Islet of Langerhans (tissue), 1 donor: ENCODE data around the gene TFCP2.

Experiments used
- FAIRE-seq: peaks from one replicate; lab custom pipeline; 2011; peaks lifted over from hg19 to GRCh38; lab: Jason Lieb, UNC

Gene TFCP2

DNA sequence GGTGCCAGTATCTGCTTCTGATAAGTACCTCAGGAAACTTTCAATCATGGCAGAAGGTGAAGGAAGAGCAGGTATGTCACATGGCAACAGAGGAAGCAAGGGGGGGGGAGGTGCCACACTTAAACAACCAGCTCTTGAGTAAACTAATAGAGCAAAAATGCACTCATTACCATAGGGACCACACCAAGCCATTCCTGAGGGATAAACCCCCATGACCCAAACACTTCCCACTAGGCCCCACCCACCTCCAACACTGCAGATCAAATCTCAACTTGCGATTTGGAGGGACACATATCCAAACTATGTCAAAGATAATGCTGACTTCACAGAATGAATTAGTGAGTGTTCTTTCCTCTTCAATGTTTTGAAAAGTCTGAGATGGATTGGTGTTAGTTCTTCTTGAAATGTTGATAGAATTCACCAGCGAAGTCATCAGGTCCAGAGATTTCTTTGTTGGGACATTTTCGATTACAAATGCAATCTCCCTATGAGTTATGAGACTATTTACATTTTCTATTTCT is 16.6 kb downstream of the TFCP2 start:
- FAIRE-seq = no peak

DNA sequence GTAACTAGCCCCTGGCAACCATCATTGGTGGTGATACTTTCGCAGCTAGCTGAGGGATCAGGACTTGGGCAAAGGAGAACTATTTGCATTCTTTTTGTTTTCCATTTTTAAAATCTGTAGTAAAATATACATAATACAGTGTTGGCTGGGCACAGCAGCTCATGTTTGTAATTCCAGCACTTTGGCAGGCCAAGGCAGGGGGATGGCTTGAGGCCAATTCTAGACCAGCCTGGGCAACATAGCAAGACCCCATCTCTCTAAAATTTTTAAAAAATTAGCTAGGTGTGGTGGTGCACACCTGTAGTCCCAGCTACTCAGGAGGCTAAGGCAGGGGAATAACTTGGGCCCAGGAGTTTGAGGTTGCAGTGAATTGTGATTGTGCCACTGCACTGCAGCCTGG is 20.0 kb downstream of the TFCP2 start:
- FAIRE-seq = no peak

DNA sequence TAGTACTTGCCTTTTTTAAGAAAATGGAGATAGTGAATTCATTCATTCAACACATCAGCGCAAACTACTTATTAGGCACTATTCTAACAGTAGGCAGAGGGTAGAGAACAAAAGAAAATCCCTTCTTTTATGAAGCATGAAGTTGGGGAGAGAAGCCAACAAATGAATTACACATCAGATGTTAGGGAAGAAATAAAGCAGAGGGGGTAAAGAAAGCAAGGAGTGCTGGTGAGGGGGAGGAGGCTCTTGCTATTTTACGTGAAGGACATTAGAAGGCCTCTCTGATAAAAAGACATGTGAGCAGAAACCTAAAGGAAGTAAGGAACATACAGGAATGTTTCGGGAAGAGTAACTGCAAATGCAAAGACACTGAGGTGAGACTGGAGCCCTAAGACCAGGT is 22.2 kb downstream of the TFCP2 start:
- FAIRE-seq = no peak

DNA sequence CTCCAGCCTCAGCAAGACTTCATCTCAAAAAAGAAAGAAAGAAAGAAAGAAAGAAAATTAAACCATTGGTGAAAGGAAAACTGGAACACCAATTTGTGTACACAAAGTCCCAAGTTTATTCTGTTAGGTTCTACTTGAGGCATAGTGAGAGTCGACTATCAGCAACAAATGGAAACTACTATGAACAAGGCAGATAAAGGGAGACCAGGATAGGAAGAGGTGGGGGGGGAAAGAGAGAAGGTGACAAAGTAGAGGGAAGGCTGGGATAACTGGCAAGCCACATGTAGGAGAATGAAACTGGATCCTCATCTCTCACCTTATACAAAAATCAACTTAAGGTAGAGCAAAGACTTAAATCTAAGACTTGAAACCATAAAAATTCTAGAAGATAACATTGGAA is 25.6 kb downstream of the TFCP2 start:
- no peak for FAIRE-seq

DNA sequence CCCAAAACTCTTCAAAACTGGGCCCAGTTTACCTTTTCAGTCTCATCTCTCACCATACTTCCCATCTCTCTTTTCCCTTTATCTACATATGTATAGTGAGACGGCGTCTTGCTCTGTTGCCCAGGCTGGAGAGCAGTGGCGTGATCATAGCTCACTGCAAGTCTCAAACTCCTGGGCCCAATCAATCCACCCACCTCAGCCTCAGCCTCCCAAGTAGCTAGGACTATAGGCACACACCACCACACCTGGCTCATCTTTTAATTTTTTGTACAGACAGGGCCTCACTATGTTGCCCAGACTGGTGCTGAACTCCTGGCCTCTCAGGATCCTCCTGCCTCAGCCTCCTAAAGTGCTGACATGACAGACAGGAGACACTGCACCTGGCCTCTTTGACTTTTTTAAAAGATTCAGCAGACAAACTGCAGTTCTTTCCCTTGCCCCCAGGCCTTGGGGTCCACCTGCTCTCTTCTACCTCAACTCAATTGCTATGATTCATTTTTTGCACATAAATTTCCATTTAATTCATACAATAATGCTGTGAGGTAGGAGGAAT is 33.6 kb downstream of the TFCP2 start:
- no peak for FAIRE-seq

DNA sequence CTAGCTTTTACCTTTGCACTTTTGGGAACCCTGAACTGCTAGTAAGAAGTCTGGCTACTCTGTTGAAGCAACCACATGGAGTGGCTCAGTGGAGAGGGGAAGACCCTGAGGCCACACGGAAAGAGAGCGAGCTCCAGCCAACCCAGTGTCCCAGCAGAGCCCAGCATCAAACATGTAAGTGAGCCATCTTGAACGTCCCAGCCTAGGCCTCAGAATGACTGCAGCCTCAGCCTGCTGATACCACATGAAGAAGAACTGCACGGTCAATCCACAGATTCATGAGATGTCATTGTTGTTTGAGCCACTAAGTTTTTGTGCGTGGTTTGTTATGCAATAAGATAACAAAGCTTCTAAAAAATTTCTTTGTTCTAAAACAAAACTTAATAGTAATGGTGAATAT is 40.2 kb downstream of the TFCP2 start:
- no peak for FAIRE-seq

DNA sequence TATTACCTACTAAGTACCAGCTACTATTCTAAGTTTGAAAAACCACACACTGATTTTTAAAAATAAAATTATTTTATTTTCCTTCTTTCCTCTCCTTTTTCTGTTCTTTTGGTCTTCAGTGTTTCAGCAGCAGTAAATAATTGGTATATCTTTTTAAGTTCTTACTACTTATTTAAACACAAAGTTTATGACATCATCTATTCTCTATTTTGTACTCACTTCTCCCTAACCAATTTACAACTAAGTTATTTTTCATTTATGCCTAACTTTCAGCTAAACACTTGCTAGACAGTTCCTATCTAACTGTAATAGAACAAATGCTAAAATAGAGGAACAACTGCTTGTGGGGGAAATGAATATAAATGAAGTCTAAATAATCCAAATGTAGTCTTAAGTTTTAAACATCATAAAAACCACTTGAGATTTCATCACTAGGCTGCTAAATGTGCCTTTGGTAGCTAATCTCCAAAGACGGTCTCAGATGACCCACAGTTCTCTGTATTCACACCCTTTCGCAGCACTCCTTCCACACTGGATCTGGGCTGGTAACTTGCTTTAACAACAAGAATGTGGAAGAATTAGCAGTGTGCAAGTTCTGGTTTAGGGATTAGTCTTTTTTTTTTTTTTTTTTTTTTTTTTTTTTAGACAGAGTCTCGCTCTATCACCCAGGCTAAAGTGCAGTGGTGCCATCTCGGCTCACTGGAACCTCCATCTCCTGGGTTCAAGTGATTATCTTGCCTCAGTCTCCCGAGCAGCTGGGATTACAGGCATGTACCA is 41.0 kb downstream of the TFCP2 start:
- no peak for FAIRE-seq

DNA sequence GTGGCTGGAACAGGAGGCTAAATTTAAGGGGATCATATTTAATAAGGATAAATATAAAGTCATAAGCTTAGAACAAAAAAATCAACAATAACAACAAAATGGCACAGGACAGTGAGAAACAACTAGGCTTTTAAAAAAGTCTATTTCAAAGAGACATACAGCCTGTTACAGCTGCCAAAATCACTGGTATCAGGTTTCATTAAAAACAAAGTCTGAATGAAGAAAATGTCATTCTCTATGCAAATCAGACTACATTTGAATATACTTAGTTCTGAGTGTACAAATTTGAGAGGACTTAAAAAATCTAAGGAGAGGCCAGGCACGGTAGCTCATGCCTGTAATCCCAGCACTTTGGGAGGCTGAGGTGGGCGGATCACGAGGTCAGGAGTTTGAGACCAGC is 44.0 kb downstream of the TFCP2 start:
- FAIRE-seq = no peak

DNA sequence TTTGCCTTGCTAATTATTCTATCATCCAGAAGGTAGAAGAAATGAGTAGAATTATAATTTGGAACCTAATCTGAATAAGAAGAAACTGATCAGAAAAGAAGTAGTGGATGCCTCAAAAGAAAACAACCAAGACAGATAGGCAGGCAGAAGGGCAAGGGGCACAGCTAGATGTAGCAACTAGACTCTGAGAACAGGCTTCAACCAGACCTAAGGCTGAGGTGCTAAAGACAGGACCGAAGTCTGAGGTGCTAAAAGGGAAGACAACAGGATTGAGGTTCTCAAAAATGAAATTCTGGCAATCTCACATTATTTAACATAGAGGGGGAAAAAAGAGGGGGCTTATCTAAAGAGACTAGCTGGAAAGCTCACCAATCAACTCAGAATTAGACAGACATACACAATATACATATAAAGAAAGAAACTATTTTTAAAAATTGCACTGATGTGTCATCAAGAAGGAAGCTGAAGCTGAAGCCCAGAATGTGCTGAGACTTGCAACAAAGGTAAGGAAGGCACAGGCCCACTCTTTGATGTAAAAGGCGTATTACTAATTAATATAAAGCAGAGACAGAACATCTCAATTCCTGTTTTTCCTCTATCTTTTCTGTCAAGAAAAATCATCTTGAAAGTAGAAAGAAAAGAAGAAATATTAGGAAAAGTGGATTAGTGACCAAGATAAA is 45.7 kb downstream of the TFCP2 start:
- FAIRE-seq = no peak

DNA sequence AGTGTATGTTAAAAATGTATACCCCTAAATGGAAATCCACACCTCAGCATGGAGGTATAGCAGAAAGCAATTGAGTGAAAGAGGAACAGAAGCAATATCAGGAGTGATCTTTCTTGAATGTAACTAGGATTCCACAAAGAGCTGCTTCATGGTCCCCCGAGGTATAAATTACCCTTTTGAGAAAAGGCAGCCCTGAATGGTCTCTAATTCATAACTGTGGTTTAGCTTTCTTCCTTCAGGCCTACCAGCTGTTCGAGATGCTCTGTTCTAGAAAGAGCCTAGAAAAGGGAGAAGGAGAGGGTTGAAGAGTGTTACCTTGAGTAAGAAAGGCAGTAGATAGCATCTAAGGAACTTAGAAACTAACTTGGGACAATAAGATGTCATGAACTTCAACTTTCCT is 46.6 kb downstream of the TFCP2 start:
- FAIRE-seq = no peak

DNA sequence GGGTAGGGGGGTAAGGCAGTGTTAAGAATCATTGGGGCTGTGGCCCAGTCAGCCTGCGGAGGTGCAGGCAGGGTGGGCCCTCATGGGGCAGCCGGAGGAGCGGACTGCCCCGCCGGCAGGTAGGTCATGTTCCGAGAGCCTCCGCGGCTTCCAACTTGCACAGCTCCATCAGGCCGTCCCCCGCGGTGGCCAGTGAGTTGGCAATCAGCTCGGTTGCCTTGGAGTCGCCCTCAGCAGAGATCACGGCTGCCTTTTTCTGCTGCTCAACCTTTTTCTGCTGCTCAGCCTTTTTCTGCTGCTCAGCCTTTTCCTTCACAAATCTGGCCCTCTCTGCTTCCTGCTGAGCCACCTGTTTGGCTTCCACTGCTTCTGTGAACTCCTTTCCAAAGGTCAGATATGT is 48.4 kb downstream of the TFCP2 start:
- no peak for FAIRE-seq

DNA sequence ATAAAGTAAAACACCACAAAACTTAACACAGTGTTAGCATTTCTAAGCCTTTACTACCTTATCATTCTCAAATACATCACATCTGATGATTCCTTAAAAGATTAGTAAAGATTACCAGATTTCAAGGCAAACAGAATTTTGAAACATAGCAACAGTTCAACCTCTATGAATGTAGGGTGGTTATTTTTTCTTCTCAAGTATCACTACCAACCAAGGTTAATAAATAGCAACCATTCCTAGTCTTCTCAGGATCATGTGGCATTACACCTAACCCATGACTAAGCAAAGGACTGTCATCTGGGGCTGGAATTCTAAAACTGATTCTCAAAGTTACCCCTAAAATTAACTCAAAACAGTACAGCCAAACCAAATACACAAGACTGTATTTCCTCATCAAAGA is 50.1 kb downstream of the TFCP2 start:
- no peak for FAIRE-seq

DNA sequence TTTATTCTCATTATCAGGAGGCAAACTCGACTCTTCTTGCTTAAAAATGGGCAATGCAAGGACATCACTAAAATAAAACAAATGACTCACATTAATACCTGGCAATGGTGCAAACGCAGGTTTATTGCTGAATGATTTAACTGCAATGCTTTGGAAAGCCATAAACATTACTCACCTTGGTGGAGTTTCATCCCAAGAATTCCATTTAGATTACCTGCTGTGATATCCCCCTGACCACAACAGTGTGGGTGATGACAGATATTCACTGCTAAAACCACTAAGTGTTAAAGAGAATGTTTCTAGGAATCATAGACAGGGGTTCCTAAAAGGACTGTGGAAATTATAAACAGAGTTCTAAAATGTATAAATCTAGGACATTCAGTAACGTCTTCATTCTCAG is 54.2 kb downstream of the TFCP2 start:
- no peak for FAIRE-seq

DNA sequence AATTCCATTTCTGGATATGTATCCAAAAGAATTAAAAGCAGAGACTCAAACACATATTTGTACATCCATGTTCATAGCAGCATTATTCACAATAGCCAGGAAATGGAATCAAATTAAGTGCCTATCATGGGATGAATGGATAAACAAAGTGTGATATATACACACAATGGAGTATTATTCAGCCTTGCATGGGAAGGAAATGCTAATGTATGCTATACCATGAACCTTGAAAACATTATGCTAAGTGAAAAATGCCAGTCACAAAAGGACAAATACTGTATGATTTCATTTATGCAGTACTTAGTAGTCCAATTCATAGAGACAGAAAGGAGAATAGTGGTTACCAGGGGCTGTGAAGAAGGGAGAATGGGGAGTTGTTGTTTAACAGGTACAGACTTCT is 57.4 kb downstream of the TFCP2 start:
- FAIRE-seq = no peak

DNA sequence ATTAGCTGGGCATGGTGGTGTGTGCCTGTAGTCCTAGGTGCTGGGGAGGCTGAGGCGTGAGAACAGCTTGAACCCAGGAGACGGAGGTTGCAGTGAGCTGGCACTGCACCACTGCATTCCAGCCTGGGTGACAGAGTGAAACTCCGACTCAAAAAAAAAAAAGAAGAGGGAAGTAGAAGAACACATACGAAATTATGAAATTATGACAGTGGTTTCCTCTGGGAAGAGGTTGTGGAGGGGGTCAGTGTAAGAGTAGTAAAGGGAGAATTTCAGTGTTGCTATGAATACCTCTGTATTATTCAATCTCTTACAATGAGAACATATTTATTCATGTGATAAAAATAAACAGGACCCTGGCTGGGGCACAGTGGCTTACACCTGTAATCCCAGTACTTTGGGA is 64.8 kb downstream of the TFCP2 start:
- FAIRE-seq = no peak

DNA sequence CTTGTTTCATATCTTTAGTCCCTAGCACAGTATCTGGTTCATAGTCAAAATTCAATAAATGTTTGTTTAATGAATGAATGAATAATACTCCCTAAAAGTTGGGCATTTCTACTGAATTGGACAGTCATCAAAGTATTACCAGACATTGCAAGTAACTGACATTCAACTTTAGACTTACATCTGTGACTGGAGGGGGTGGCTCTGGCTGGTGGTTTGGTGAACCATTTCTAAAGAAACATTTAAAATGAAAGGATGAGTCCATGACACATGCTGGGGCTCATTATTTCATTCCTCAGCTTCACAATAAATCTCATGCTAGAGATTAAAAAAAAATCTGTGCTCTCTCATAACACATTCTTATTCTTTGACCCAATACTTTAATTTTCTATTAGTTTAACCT is 69.0 kb downstream of the TFCP2 start:
- no peak for FAIRE-seq

DNA sequence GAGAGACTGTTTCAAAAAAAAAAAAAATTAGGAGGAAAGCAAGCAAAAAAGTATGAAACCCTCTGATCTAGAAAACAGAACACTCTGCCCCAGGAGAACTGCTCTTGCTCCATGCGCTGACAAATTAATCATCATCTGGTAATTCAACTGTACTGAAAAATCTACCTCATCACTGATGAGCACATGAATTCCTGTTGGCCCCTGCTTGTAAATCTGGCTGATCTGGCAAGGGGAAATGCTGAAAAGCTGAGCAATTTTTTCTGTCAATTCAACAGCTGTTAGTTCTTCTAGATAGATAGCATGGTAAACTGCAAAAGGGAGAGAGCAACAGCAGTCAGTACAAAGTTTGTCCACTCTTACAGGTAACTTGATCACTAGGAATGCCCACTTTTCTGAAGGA is 74.3 kb downstream of the TFCP2 start:
- no peak for FAIRE-seq

DNA sequence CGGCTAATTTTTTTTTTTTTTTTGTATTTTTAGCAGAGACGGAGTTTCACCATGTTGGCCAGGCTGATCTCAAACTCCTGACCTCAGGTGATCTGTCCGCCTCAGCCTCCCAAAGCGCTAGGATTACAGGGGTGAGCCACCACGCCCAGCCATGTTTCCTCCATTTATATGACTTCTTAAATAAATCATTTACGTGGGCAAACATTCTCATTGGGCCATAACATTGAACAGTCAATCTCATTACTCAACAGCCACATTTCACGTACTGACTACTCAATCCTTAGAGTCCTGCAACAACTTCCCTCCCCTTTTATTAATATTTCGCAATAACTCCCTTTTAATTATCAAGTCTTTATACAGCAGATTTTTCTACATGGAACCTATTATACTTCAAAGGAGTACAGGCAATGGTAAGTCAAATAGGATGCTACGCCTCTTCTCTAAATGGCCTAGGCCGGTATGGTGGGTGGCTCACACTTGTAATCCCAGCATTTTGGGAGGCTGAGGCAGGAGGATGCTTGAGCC is 82.2 kb downstream of the TFCP2 start:
- no peak for FAIRE-seq

DNA sequence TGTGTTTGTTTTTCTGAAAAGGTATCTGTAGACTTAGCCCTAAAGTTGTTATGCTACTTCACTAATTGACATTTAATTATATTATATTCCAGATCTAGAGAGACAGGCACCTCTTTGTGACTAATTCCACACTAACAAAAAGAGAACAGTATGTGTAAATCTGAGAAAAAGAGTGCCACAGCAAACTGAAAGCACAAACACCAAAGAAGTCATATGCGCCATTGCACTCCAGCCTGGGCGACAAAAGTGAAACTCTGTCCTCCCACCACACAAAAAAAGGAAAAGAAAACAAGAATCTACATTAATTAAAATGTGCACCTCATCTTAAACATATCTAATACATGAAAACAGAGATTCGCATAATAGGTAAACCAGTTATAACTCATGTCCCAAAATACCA is 85.1 kb downstream of the TFCP2 start:
- FAIRE-seq = no peak

DNA sequence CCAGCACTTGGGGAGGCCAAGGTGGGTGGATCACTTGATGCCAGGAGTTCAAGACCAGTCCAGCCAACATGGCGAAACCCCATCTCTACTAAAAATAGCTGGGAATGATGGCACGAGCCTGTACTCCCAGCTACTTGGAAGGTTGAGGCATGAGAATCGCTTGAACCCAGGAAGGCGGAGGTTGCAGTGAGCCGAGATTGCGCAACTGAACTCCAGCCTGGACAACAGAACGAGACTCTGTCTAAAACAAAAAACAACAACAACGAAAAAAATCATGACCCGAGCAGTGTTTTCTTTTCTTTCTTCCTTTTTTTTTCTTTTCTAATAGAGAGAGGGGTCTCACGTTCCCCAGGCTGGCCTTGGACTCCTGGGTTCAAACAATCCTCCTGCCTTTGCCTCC is 86.0 kb downstream of the TFCP2 start:
- FAIRE-seq = no peak

DNA sequence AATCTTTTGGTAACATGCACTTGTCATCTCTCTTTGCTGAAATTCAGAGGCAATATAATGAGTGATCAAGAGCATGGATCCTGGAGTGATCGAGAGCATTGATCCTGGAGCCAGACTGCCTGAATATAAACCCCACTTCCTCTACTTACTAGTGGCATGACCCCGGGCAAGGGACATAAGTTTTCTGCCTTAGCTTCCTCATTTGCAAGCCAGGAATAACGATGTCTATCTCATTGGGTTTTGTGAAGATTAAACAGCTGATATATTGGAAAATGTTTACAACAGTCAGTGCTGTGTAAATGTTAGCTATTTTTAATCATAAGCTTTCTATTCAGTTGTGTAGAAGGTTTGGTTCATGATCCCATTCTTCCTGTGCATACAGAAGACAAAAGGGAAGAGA is 87.2 kb downstream of the TFCP2 start:
- FAIRE-seq = no peak

DNA sequence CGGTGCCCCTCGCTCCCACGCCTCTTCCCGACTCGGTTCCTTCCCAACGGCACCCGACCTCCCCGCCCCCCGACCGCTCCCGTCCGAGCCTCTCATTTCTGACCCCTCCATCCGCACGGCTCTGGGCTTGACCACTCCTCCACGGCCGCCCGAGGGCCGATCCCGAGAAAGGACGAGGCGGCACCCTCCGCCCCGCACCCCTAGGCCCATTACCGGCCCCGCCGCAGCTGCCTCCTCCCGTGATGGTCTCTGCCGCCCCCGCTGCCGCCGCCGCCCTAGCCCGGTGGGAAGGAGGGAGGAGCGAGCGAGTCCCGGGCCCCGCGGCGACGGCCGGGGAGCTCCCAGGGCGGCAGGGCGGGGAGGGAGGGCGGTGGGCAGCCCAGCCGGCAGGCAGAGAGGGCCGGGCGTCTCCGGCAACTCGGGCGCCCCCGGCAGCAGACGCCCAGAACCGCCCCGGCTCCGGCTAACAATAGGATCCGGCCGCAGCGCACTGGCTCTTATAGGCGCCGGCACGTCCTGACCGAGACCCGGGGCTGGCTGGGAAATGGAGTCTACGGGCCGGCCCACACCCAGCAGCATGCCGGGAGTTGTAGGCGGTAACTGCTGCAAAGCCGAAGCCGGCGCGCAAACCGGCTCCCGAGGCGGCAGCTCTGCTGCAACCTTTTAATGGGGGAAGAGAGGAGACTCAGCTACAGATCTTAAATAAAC is 89.7 kb downstream of the TFCP2 start, which contains the start of gene CSRNP2:
Gene CSRNP2 (minus strand): TSS at position 471 of the 708 bp plus-strand sequence. CDS start 7,035 bp downstream, outside the sequence.
- no peak for FAIRE-seq
